Measurements from ENCODE around the gene HDAC4. TPM values are rescaled to one million over a fixed set of nuclear protein-coding genes. Genes with fewer than 3 reads are reported as not detected.

Gene HDAC4
- polyA plus RNA-seq, 3 donors = 4.4 to 10.9 (median 5.6) TPM

DNA sequence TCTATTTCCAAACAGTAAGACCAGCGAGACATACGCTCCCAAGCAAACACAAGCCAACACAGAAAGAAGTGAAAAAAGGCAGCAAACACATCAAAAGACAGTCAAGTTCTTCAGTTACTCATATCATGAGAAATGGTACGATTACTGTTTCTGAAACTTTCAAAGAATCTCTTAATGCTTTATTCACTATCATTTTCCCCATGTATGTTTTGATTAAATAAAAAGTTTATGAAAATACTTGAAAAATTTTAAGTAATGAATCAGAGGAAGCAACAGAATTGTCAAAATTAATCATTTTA, 114.9 kb downstream of the HDAC4 start:
- 75 to 94% (median 78%) methylated on average over 3 of the region's 3 CpGs for WGBS, 3 donors
- H3K27ac ChIP-seq (ENCODE audit: low read depth, low read length) = no peak overlapping the region

DNA sequence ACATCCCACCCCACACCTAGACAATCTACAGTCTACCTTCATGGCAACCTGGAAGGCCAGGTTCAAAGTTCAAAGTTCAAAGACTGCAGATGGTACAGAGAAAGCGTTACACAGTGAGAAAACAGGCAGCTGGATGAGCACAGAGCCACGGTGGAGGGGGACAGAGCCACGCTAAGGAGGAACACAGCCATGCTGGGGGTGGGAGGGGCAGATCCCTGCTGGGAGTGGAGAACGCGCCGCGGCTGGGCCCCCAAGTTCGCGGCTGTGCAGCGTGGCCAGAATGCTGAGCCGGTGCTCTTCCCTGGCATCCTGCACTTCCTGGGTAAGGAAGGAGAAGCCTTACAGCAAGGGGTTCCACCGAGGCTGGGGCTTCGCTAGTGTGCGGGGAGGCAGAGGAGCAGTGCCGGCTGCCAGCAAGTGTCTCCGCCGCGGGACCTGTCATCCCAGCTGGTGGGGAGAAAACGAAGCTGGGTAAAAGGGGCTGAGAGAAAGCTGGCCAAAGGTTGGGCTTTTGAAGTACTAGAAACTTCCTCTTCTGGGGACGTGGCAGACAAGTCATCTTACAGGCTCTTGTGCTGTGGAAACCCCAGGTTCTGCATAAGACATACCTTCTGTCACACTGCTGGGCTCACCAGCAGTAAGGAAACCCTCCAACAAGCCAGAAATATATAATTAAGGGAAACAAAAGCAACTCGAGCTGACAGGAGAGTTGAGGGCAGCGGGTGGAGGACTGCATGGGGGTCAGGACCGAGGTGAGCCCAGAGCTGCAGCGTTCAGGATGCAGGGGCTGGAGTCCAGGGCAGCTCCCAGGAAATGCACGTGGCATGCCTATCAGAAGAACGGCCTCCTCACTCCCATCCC, 115.5 kb downstream of the HDAC4 start:
- H3K27ac ChIP-seq (ENCODE audit: low read depth, low read length) = no peak overlapping the region

DNA sequence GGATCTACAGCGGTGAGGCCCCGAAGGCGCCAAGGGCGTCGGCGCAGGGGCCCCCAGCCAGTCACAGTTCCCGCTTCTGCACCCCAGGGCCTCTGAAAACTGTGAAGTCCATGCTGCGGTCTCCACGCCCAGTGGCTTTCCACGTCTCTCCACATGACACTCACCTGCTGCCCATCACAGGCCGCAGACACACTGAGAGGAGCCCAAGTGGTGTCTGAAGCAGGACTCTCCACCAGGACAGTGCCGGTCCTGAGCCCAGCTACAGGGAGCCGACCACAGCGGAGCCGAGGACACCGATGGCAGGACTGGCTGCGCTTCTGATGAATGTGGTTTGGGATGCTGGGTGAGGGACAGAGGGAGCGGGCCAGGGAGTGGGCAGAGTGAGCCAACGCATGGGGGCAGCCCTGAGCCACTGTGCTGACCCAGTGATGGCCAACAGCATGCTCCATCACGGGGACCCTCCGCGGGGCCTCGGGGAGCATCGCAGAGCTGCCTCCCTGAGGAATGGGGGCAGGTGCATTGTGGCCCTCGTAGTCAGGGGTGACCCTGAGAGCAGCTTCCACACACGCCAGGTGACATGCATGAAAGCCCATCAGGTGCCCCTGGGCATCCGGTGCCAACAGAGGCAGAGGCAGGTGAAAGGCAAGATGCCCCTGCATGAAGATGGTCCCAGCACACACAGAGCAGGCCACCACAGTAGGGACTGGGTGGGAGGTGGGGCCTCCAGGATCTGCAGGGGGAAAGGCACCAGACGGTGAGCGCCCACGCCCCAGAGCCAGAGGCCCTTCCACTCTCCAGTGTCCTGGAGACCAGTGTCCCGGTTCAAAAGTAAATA, 116.6 kb downstream of the HDAC4 start:
- 92% methylated on average over 31 of the region's 31 CpGs for WGBS, 3 donors

More for the DNA sequence above, 115.5 kb downstream of the HDAC4 start:
- 20 to 30% (median 28%) methylated on average over 26 of the region's 26 CpGs for WGBS, 3 donors

DNA sequence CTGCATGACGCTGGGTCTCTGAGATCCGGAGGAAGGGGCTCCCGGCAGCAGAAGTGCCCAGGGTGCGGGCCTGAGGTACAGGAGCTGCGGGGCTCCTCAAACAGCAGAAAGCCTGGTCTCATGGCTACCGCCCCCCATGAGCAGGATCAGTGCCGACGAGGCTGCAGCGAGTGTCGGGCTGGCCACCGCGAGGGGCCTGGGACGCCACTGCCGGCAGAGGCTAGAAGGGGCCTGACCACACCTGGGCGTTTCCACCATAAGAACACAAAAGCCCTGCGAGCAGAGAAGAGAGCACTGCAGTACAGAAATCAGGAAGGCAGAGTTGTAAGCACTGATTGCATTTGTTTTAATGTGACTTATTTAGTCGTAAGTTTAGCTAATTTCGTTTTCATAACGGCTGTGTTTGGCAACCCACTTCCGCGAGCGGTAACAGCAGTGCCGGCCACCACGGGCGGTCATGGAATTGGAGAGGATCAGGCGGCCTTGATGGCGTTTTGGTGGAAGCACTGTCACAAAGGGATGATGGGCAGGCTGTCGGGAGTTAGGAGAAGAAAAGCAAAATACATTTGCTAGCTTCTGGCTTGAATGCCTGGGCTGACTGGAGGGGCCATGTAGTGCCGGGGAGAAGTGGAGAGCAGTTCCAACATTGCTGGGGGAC, 117.4 kb downstream of the HDAC4 start:
- H3K27ac ChIP-seq (ENCODE audit: low read depth, low read length) = no peak overlapping the region
- WGBS, 3 donors = 89 to 95% (median 90%) methylated on average over 29 of the region's 29 CpGs

More for the DNA sequence above, 116.6 kb downstream of the HDAC4 start:
- H3K27ac ChIP-seq (ENCODE audit: low read depth, low read length) = no peak overlapping the region

DNA sequence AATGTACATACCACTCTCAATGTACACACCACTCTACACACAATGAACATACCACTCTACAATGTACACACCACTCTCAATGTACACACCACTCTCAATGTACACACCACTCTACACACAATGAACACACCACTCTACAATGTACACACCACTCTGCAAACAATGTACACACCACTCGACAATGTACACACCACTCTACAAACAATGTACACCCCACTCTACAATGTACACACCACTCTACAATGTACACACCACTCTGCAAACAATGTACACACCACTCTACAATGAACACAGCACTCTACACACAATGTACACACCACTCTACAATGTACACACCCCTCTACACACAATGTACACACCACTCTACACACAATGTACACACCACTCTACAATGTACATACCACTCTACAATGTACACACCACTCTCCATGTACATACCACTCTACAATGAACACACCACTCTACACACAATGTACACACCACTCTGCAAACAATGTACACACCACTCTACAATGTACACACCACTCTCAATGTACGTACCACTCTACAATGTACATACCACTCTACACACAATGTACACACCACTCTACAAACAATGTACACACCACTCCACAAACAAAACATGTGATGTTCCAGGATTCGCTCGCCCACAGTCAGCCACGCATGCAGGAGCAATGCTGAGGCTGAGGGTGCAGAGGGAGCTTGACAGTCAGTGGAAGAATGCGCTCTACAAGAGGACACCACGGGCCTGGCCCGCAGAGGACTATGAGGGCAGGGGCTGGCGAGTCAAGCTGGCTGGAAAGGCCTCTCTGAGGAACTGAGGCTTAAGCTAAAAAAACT, 118.2 kb downstream of the HDAC4 start:
- WGBS, 3 donors = 88 to 99% (median 96%) methylated on average over 9 of the region's 9 CpGs
- no peak overlapping the region for H3K27ac ChIP-seq (ENCODE audit: low read depth, low read length)

DNA sequence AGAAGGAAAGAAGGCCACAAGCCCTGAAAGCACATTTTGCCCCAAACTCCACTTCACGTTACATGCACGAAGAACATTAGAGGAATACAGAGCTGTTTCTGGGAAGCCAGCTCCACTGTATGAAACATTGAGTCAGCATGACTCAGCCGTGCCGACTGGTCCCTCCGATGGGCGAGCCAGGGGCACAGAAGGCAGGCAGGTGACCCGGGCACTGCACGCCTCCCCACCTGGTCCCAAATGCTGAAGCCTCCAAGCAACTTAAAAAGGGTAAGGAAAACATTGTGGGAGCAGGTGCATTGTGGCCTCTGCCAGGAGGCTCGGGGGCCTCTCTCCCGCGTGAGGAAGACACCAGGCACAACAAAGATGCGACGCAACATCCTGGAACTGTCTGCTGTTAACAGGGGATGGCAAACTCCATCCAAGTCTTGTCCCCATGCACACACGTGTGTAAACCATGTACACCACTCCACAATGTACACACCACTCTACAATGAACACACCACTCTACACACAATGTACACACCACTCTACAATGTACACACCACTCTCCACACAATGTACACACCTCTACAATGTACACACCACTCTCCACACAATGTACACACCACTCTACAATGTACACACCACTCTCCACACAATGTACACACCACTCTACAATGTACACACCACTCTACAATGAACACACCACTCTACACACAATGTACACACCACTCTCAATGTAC, 120.4 kb downstream of the HDAC4 start:
- WGBS, 3 donors = 51 to 76% (median 60%) methylated on average over 14 of the region's 14 CpGs
- H3K27ac ChIP-seq (ENCODE audit: low read depth, low read length) = peak overlapping the region; percentile 12

DNA sequence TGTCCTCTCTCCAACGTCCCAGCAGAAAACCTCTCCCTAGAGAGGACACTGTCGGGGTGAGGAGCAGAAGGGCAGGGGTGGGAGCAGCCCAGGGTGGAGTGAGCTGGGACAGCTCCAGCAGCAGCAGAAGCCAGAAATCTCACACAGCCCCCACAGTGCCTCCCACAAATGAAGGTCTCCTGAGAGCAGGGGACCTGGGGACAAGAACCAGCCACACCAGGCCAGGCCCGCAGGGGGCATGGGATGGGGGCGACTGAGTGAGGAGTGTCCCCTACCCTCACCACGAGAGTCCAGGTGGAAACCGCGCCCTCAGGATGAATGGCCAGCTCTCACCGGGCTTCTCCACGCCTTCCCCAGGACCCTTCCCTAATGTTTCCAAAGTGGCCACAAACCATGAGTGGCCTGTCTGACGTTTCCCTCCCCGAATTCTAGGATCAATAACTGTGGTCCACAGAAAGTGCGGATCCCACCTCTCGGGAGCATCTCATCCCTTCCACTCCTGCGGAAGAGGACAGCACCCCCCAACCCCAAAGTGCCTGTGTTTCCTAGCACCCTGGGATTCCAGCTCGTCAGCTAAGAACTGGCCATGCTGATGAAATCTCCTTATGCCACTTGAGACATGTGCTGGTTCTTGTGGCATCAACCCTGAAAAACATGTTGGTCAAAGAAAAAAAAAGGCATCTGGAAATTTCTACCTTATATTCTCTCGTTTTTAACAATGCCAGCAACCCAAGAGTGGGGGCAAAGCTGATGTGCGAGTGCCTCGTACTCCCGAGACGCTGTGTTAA, 121.1 kb downstream of the HDAC4 start:
- 80 to 91% (median 81%) methylated on average over 20 of the region's 20 CpGs for WGBS, 3 donors
- H3K27ac ChIP-seq (ENCODE audit: low read depth, low read length) = no peak overlapping the region

DNA sequence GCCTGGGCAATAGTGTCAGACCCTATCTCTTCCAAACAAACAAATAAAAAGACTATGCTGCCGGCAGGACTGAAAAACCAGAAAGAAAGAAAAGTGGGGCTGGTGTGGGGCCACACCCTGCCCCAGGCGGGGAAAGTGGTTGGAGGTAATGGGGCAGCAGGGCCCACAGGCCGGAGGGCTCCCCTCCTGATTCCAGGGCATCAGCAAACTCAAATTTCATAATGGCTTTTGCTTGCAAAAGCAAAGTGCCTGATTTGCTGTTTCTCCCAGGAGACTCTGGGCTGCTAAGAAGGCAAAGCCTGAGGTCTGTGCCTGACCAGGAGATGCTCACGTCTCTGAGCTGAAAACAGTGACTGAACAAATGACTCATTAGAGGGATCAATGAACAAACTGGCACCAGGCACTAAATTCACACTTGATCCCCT, 121.9 kb downstream of the HDAC4 start:
- 47 to 65% (median 60%) methylated on average over 4 of the region's 4 CpGs for WGBS, 3 donors
- H3K27ac ChIP-seq (ENCODE audit: low read depth, low read length) = peak overlapping the region; percentile 4

DNA sequence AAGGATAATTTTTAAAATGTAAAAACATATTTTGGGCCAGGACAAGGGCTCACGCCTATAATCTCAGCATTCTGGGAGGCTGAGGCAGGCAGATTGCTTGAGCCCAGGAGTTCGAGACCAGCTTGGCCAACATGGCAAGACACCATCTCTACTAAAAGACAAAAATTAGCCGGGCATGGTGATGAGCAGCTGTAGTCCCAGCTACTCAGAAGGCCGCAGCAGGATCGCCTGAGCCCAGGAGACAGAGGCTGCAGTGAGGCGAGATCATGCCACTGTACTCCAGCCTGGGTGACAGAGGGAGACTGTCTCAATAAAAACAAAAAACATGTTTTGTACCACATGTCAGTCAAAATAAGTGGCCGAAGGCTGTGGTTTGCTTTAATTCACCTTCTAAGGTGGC, 122.5 kb downstream of the HDAC4 start:
- peak overlapping the region; percentile 4 for H3K27ac ChIP-seq (ENCODE audit: low read depth, low read length)
- WGBS, 3 donors = 93 to 95% (median 95%) methylated on average over 7 of the region's 7 CpGs

DNA sequence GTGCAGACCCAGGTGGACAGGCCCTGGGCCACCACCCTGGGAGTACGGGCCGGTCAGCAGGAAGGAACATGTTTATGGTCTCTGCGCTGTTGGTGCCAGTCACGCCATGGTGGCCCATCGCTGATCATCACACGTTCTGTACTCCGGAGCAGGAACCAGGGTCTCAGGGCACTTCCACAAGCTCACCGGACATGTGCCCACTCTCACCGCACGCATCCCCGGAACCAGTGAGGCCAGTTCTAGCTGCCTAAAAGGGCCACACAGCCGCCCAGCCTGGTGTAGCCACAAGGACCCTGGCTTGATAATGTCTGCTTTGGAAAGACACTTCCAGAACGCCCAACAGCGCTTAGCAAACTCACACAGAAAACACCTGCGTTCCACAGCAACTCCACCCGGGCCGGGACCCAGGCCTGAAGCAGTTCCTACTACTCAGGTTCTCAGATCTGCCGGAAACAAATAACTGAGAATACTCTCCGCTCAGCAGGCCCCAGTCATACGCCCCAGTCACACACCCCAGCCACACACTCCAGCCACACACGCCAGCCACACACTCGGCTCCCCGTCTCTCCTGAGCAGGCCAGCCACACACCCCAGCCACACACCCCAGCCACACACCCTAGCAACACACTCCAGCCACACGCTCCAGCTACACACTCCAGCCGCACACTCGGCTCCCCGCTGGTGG, 123.3 kb downstream of the HDAC4 start:
- H3K27ac ChIP-seq (ENCODE audit: low read depth, low read length) = no peak overlapping the region
- WGBS, 3 donors = 91 to 98% (median 94%) methylated on average over 27 of the region's 27 CpGs

DNA sequence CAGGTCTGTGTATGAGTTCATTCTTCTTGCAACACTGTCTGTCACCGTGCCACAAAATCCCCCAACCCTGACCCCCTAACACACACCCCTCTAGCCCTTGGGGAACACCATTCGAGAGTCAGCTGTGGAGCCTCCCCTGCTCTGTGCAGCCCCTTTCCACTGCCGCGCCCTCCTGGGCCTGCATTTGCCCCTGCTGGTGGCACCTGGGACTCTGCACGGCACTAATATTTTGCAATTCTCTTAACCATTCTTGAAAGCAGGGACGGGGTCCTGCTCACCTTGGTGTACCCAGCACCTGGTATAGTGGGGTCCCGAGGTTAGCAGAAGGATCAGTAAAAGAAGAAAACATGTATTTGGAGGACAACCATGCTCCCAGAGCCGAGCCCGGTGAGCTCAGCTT, 124.0 kb downstream of the HDAC4 start:
- no peak overlapping the region for H3K27ac ChIP-seq (ENCODE audit: low read depth, low read length)
- WGBS, 3 donors = 78 to 94% (median 80%) methylated on average over 9 of the region's 9 CpGs

DNA sequence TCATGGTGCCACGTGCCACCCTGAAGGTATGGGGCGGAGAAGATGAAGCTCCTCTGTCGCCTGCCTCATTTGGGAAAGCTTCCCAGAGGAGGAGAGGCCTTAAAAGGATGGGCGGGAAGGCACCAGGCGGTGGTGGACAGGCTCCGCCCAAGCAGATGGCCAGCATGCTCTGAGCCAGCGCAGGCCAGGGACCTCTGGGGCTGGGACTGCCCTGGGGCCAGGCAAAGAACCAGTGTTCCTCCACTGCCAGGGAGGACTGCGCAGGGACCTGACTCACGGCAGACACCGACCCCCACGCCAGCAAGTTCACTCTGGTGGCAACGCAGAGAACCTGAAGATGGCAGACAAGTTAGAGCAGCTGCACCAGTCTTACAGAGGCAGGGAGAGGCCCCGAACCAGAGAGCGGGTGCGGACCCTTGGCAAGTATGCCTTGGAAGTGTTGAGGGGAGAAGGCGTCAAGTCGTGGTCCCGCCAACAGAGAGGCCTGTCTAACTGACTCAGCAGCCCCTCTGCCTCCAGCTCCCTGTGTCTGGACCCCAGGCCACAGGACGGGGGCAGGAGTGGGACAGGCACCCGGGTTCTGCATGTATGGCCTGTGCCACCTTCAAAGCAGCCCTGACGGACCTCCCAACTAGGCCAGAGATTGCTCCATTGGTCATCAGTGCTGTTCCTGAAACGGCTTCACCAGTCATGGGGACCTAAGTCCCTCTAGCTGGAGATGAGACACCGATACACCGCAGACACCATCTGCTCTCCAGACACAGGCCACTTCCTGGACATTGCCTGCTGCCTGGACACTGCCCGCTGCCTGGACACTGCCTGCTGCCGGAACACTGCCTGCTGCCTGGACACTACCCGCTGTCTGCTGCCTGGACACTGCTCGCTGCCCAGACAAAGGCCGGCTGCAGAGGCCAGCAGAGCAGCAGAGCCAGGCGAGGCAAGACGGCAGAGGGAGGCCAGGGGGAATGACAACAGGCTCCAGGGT, 124.7 kb downstream of the HDAC4 start:
- whole genome bisulfite sequencing, 3 donors = 72 to 89% (median 75%) methylated on average over 31 of the region's 31 CpGs
- peak overlapping the region; percentile 40 for H3K27ac ChIP-seq (ENCODE audit: low read depth, low read length)

DNA sequence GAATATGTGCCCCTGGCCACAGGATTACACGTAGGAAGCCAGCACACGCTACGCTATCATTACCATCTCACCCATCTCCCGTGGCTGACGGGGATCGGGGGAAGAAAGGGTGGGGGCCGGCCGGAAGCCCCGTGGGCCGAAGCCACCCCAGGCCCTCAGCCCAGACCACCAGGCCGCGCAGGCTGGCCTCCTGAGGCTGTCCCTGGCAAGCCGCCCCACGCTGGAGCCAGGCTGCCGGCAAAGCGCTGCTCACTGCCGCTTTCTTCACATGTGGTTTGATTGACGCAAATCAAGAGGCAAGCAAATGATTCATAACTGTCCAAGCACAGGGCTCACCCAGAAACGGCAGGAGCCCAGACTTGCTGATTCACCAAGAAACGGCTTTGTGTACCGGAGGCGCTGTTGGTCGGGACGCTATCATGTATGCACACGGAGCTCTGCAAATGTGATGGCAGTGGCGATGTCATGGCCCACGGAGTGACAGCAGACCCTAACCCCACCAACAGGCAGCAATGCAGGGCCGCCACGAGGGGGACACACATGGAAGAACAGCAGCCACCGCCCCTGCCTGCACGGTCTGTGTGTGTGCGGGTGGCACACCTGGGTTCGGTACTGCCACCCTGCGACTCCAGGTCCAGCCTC, 125.7 kb downstream of the HDAC4 start:
- 31 to 78% (median 42%) methylated on average over 34 of the region's 34 CpGs for WGBS, 3 donors
- H3K27ac ChIP-seq (ENCODE audit: low read depth, low read length) = peak overlapping the region; percentile 60

DNA sequence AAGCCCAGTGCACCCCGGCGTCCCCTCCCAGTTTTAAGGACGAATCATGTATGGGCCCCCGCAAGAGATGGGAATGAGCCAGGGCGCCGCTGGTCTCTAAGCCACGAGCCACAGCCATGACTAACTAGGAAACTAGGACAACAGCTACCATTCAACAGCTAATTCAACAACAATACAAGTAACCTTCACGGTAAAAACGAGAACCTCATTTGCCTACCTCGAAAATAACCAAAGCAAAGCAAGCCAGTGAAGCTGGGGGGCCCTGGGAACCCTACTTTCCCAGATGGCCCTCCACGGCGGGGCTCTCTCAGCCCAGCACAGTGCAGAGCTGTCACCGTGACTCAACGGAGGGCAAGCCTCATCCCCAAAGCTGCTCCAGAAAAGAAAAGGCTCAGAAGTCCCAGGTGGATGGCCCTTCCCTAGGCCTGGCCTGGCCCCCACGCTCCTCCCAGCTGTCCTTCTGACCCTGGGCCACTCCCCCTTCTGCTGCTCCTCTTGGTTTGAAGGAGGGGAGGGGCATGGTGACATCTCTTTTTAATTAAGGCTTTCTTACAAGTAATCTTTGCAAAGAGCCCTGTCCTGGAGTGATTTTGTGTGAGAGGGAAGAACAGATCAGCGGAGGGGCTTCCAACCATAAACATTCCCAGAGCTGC, 126.3 kb downstream of the HDAC4 start:
- H3K27ac ChIP-seq (ENCODE audit: low read depth, low read length) = peak overlapping the region; percentile 60
- 59 to 91% (median 61%) methylated on average over 16 of the region's 16 CpGs for WGBS, 3 donors
